HS-27A (cell line): ENCODE measurements around the gene FHIP2A.
"Not testable (repeated sequence)": the region's sequence is repeated elsewhere in the genome, so short reads cannot be mapped to it uniquely, and the experiment has no call there.

Experiments used
- DNase-seq: peaks from one replicate; pipeline ENCODE4 v3.0.0-alpha.2; 2012; ENCODE audit warnings: low read depth, missing footprints

FHIP2A gene

DNA sequence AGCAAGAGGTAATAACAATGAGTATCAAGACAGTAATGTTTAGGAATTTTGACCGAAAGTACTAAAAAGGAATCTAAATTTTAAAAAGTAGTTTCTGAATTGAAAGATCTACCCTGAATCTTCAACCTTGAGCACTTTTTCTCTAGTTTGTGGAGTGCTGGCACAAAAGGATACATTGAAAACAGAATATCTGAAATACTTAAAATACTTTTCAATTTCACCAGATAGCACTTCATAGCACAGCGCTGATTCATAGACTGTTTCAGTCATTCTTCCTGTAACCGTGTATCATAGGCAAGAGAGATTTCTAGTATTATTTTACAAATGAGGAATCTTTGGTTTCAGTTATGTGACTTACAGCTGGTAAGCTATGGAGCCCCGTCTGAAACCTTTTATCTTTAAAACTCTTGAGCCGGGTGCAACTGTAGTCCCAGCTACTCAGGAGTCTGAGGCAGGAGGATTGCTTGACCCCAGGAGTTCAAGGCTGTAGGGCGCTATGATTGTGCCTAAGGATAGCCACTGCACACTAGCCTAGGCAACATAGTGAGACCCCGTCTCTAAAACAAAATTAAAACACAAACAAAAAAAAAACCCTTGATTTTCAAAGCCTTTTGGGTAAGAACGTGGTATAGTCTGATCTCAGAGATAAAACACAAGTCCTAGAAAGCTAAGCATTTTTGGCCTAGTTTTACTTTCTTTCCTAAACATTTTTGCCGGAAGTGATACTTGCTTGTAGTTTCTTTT, 35.1 kb downstream of the FHIP2A start:
- DNase-seq, result peak; percentile 70

DNA sequence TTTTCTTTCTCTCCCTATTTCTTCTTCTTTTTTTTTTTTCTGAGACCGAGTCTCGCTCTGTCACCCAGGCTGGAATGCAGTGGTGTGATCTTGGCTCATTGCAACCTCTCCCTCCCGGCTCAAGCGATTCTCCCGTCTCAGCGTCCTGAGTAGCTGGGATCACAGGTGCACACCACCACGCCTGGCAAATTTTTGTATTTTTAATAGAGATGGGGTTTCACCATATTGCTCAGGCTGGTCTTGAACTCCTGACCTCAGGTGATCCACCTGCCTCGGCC, 35.6 kb downstream of the FHIP2A start:
- DNase-seq, result not testable (repeated sequence)

DNA sequence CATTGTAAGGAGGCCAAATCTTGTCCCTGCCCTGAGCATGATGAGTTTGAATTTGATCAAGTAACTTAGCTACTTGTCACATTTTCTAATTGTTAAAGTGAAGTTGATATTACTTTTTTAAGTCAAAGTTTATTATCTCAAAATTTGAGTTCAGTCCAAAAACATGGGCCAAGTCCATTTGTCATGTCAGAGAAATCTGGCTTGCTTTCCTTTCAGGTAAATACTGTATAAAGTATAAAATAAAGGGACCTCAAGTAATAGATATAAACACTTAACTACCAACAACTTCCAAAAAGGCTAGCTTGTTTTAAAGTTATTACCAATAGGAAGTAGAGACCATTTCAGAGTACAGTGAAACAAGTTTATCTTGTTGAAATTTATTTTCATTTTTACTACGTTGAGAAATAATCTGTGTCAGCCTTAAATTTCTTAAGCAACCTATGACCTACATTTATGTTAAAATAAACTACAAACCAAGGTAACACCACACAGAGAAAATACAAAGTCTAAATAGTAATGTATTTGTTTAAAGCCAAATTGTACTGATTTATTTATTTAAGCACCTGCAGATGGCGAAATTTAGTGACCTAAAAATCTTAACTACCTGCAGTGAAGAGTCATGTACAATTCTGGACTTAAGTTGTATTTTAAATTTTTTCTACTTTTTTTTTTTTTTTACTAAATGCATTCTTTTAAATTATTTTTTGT, 36.5 kb downstream of the FHIP2A start:
- no peak for DNase-seq

DNA sequence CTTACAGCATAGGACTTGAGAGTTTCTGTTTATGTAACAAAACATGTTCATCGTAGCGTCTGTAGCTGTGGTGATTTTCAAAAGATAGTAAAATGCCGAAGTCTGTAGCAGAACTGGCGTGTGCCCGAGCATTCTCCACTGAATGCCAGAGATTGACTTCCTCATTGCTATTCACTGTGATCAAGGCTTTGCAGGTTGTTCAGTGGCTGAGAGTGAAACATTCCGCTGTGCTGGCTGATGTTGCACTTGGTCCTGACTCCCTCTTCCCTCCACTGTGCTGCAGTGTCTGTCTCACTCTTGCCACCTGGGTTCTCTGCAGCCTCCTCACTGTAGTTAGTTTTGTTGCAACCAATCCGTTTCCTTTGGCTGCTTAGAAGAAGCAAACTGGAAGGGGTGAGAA, 37.6 kb downstream of the FHIP2A start:
- DNase-seq, result no peak

DNA sequence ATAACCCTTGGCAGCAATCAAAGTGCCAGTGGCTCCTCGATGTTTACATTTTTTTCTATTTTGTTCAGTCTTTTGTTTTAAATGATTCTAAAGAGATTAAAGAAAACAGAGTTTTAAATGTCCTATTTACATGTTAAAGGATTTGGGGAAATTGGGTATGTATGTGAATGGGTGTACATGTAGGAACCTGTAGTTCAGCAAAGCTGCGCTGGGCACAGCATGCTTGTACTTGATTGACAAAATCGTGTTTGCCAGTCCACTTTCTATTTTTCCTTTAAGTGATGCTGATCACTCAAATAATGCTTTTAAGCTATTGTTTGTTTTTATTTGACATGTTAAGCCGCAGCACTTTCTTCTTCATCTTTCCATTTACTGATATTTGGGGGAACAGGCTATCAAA, 40.9 kb downstream of the FHIP2A start:
- no peak for DNase-seq

DNA sequence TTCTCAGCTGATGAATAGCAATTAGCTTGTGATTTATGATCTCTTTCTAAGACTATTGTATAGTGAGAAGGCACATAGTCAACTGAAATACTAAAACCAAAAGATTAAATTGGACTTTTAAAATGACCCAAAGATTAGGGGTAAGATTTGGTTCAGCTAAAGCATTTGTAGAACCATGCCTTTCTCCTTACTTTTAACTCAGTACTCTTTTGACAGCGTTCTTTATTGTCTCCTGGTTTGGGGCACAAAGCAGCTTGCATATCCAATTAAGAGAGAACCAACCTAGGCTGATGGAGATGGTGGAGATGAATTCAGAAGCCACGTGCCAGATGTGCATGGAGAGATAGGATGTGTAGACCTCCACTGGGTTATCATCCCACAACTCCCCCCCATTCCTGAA, 45.8 kb downstream of the FHIP2A start:
- DNase-seq, result no peak

DNA sequence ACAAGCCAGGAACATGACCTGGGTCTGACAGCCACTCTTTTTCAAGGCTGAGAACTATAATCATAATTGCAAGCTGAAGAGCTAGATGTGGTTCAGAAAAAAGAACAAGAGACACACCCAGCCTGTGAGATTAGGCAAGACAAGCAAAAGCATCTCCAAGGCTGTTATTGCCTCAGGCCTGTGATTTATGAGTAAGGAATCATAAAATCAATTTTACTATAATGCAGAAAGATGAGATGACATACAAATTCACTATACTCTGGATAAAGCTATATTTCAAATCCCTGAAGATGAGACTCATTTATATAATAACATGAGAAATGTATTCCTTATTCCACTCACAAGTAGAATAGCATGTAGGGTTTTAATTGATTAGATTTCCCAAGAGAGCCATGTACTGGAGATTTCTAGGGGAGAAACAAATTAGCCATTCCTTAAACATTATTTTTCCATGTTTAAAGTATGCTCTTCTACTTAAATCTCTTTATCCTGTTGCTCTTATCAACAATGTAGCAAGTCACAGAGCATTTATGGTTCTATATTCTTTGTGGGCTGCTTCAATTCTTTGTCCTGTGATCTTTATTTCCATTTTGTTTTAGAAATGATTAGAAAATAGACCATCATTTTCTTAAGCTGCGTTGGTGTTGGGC, 47.4 kb downstream of the FHIP2A start:
- no peak for DNase-seq

DNA sequence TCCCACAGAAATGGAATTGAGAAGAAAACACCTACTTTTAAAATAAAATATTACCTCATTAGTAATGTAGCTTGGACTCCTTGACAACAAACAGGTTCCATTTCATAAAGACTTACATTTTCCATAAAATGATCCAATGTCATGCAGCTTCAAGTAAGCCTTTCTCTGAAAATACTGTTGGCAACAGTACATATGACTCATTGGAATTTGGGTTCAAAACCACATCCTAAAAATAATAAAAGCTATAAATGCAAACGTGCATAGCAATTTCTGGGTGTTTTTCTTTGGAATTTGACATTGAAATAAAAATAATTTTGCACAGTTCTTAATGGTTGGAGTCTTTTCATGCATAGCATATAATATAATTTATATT, 47.9 kb downstream of the FHIP2A start:
- DNase-seq, result no peak

DNA sequence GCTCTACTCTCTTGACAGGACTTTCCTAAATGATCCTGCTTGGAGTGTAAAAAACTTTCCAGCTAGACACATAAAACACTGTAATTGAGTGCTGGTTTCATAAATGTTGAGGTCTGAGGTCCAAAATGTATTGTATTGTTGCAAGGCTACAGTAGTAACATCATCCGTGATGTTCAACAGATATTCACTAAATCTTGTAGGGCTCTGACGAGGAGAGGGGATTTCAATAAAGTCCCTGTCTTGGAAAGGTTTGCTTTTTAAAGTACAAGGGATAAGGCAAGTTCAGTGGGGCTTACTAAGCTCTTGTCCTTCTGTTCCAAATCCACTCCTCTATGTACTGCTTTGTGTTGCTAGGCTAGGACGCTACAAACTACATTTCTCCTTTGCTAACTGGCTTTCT, 48.9 kb downstream of the FHIP2A start:
- DNase-seq, result no peak

DNA sequence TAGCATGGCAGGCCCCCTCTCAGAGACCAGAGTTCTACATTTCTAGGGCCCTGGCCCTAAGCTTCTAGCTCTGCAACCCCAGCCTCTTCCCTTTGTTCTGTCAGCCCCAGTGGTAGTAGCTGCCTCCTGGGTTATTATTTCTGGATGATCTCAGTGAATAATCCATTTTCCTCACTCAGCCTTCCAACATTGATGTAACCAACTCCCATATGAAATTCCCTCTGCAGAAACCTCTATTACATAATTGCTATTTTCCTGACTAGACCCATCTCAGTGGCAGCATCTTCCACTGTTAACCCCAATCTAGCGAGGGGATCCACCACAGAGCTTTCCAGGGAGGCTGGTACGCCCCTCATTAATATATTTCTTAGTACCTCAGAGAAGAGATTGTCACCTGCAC, 49.8 kb downstream of the FHIP2A start:
- DNase-seq, result no peak
